ENCODE results near the gene DLG3.
"Not testable (repeated sequence)": the region's sequence is repeated elsewhere in the genome, so short reads cannot be mapped to it uniquely, and the experiment has no call there.

The DLG3 gene

GRCh38 chrX:70444326-70444945, at the start of gene DLG3:
TSS of gene DLG3 (plus strand) at chrX:70444835. CDS start at chrX:70445202, 367 bp downstream.
- DNase-seq (ENCODE audit: low read depth in 2 of 3, low spot score in 1 of 3): no peak

- DNase-seq (ENCODE audit: low read depth in 2 of 3, low spot score in 1 of 3): no peak
Observed at GRCh38 chrX:70398899-70399298, 45.7 kb upstream of the DLG3 start.

GRCh38 chrX:70400181-70400580, 44.5 kb upstream of the DLG3 start:
- DNase-seq (ENCODE audit: low read depth in 2 of 3, low spot score in 1 of 3): not testable (repeated sequence)

GRCh38 chrX:70402721-70403120, 41.9 kb upstream of the DLG3 start:
- no peak for DNase-seq (ENCODE audit: low read depth in 2 of 3, low spot score in 1 of 3)

GRCh38 chrX:70405003-70405402, 39.6 kb upstream of the DLG3 start:
- no peak for DNase-seq (ENCODE audit: low read depth in 2 of 3, low spot score in 1 of 3)

GRCh38 chrX:70410921-70411320, 33.7 kb upstream of the DLG3 start:
- DNase-seq (ENCODE audit: low read depth in 2 of 3, low spot score in 1 of 3): no peak

- DNase-seq (ENCODE audit: low read depth in 2 of 3, low spot score in 1 of 3): no peak
Observed at GRCh38 chrX:70411475-70411874, 33.2 kb upstream of the DLG3 start.

GRCh38 chrX:70421618-70422017, 23.0 kb upstream of the DLG3 start:
- DNase-seq (ENCODE audit: low read depth in 2 of 3, low spot score in 1 of 3): no peak

- no peak for DNase-seq (ENCODE audit: low read depth in 2 of 3, low spot score in 1 of 3)
Observed at GRCh38 chrX:70422851-70423341, 21.7 kb upstream of the DLG3 start, which contains the start of gene GDPD2. TSS of gene GDPD2 (plus strand) at chrX:70423314. CDS start at chrX:70424985, 1,671 bp downstream.

GRCh38 chrX:70423936-70424675, 20.5 kb upstream of the DLG3 start:
- no peak for DNase-seq (ENCODE audit: low read depth in 2 of 3, low spot score in 1 of 3)

GRCh38 chrX:70424801-70425200, 19.8 kb upstream of the DLG3 start:
- DNase-seq (ENCODE audit: low read depth in 2 of 3, low spot score in 1 of 3): no peak

- no peak for DNase-seq (ENCODE audit: low read depth in 2 of 3, low spot score in 1 of 3)
Observed at GRCh38 chrX:70426286-70427278, 18.1 kb upstream of the DLG3 start.

- no peak for DNase-seq (ENCODE audit: low read depth in 2 of 3, low spot score in 1 of 3)
Observed at GRCh38 chrX:70427365-70427764, 17.3 kb upstream of the DLG3 start.

GRCh38 chrX:70429759-70430158, 14.9 kb upstream of the DLG3 start:
- DNase-seq (ENCODE audit: low read depth in 2 of 3, low spot score in 1 of 3): no peak

GRCh38 chrX:70432936-70433847, 11.4 kb upstream of the DLG3 start:
- DNase-seq (ENCODE audit: low read depth in 2 of 3, low spot score in 1 of 3): no peak

- peak; percentile 49 to 62 (median 57) for DNase-seq (ENCODE audit: low read depth in 2 of 3, low spot score in 1 of 3)
Observed at GRCh38 chrX:70433848-70434351, 10.7 kb upstream of the DLG3 start.

GRCh38 chrX:70434352-70434866, 10.2 kb upstream of the DLG3 start:
- peak; percentile 44 to 69 (median 50) for DNase-seq (ENCODE audit: low read depth in 2 of 3, low spot score in 1 of 3)

- DNase-seq (ENCODE audit: low read depth in 2 of 3, low spot score in 1 of 3): no peak
Observed at GRCh38 chrX:70434914-70435586, 9.6 kb upstream of the DLG3 start.

GRCh38 chrX:70436343-70436742, 8.3 kb upstream of the DLG3 start:
- DNase-seq (ENCODE audit: low read depth in 2 of 3, low spot score in 1 of 3): no peak

Measured in stimulated activated CD4-positive, alpha-beta T cell treated with anti-CD3 and anti-CD28 coated beads, Interleukin-12 subunit alpha, Interleukin-12 subunit beta, amount 100 ng/mL, for 48 hours (primary cell).